HG03159 (cell line): Measurements from ENCODE around the gene THBS2.
A peak's percentile ranks its signal among the peaks of the same experiment; 100 is the strongest.
"Not testable (repeated sequence)": the region's sequence is repeated elsewhere in the genome, so short reads cannot be mapped to it uniquely, and the experiment has no call there.

ENCODE experiments used
- ATAC-seq: cut with Tn5 transposase; IDR thresholded peaks from one replicate; pipeline ENCODE4 v1.9.1; 2021; ENCODE audit warnings: mild to moderate bottlenecking, moderate library complexity; ENCODE audit not compliant: unreplicated experiment

The THBS2 gene

GRCh38 chr6:169212897-169213813, 40.5 kb downstream of the THBS2 start:
- peak; percentile 100 for ATAC-seq

- ATAC-seq, result no peak
These were observed 41.2 kb downstream of the THBS2 start for GRCh38 chr6:169212436-169212835.

GRCh38 chr6:169211881-169212280, 41.8 kb downstream of the THBS2 start:
- ATAC-seq, result no peak

- ATAC-seq, result no peak
These were observed 43.0 kb downstream of the THBS2 start for GRCh38 chr6:169210611-169211010.

GRCh38 chr6:169208011-169208410, 45.6 kb downstream of the THBS2 start:
- no peak for ATAC-seq

- no peak for ATAC-seq
These were observed 46.2 kb downstream of the THBS2 start for GRCh38 chr6:169207482-169207881.

- ATAC-seq, result no peak
These were observed 48.2 kb downstream of the THBS2 start for GRCh38 chr6:169205176-169206160.

GRCh38 chr6:169204167-169204566, 49.5 kb downstream of the THBS2 start:
- no peak for ATAC-seq

- no peak for ATAC-seq
These were observed 51.7 kb downstream of the THBS2 start for GRCh38 chr6:169201985-169202384.

GRCh38 chr6:169200893-169201514, 52.6 kb downstream of the THBS2 start:
- ATAC-seq, result no peak

- ATAC-seq, result no peak
These were observed 53.9 kb downstream of the THBS2 start for GRCh38 chr6:169199625-169200335.

- no peak for ATAC-seq
These were observed 54.8 kb downstream of the THBS2 start for GRCh38 chr6:169198885-169199284.

GRCh38 chr6:169197929-169198328, 55.7 kb downstream of the THBS2 start:
- ATAC-seq, result not testable (repeated sequence)

GRCh38 chr6:169196279-169196678, 57.4 kb downstream of the THBS2 start:
- not testable (repeated sequence) for ATAC-seq

- ATAC-seq, result no peak
These were observed 58.9 kb downstream of the THBS2 start for GRCh38 chr6:169194737-169195136.

- ATAC-seq, result no peak
These were observed 62.7 kb downstream of the THBS2 start for GRCh38 chr6:169190970-169191369.

- ATAC-seq, result no peak
These were observed 63.5 kb downstream of the THBS2 start for GRCh38 chr6:169190144-169190584.

GRCh38 chr6:169189686-169190085, 64.0 kb downstream of the THBS2 start:
- no peak for ATAC-seq

- ATAC-seq, result no peak
These were observed 64.5 kb downstream of the THBS2 start for GRCh38 chr6:169189182-169189581.

- no peak for ATAC-seq
These were observed 65.2 kb downstream of the THBS2 start for GRCh38 chr6:169188475-169188874.
